Activated CD8-positive, alpha-beta T cell treated with anti-CD3 and anti-CD28 coated beads for 36 hours (primary cell): Measurements from ENCODE around the gene PTRHD1. TPM values are rescaled to one million over a fixed set of nuclear protein-coding genes. Genes with fewer than 3 reads are reported as not detected.

Source experiments
- ATAC-seq: fragments of 200-7000 bp; cut with Tn5 transposase; one replicate; pipeline ENCODE4 v1.10.0; 2021; ENCODE audit warnings: mild to moderate bottlenecking, moderate library complexity
- CTCF ChIA-PET: fragments of 350-600 bp; sonication (Branson Sonifier 250); formaldehyde crosslinking; loops from one replicate; lab custom pipeline; 2021; ENCODE audit warnings: antibody characterized with exemption; lab: Charles Lee
- POLR2A ChIA-PET: fragments of 350-600 bp; sonication (Branson Sonifier 250); formaldehyde crosslinking; loops from one replicate; lab custom pipeline; 2021; ENCODE audit warnings: antibody characterized with exemption; lab: Charles Lee
- DNase-seq: peaks from one replicate; pipeline ENCODE4 v3.0.0-alpha.2; 2020
- H3K27ac Mint-ChIP-seq: one replicate; pipeline ENCODE4 v1.8.0; 2021; ENCODE audit warnings: mild to moderate bottlenecking, mixed read lengths
- H3K27me3 Mint-ChIP-seq: one replicate; pipeline ENCODE4 v1.8.0; 2021; ENCODE audit warnings: mixed read lengths
- H3K36me3 Mint-ChIP-seq: one replicate; pipeline ENCODE4 v1.8.0; 2021; ENCODE audit warnings: low read depth, mixed read lengths
- H3K4me1 Mint-ChIP-seq: one replicate; pipeline ENCODE4 v1.8.0; 2021; ENCODE audit warnings: low read depth, mixed read lengths
- H3K4me3 Mint-ChIP-seq: one replicate; pipeline ENCODE4 v1.8.0; 2021; ENCODE audit warnings: mild to moderate bottlenecking, moderate library complexity, mixed read lengths
- H3K9me3 Mint-ChIP-seq: one replicate; pipeline ENCODE4 v1.8.0; 2021; ENCODE audit warnings: mixed read lengths
- intact Hi-C: fragments of 100-400 bp; cut with micrococcal nuclease; formaldehyde crosslinking; loops from one replicate; pipeline ENCODE4 v1.10.0; 2022
- total RNA-seq, 2 experiments: library from RNA; stranded (reverse); gene quantifications; one replicate each; pipeline ENCODE4 v1.2.3, GENCODE V29; 2021
- TF ChIP-seq, protein P1 (sequence below): fragments of 200-600 bp; IDR thresholded peaks from one replicate; pipeline ENCODE4 v1.8.0; 2022; ENCODE audit warnings: antibody characterized with exemption, mild to moderate bottlenecking

PTRHD1 gene
- total RNA-seq, 2 experiments from 2014 or later = 23.2 to 24.9 TPM

DNA sequence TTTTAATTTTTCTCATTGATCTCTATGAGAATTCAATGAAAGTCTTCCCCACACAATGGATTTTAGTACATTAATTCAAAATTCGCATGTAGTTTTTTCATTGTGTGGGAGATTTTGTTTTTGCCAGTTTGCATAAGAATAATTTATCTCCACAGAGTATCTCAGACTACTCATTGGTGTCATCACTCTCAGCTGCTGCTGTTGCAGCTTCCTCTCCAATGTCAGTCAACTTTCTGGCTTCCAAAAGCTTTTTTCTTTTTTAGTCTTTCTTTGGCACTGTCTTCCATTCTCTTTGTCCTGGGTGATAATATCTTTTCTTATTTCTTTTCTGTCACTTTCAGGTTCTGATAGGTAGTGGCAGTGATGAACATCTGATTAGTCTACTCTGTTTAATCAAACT is 50.5 kb downstream of the PTRHD1 start:
- Mint-ChIP-seq H3K4me3 (no peak overlapping the region), H3K27me3 (no peaks in the 10 kb centered on the region), H3K9me3 (no peaks in the 10 kb centered on the region), H3K36me3 (peaks cover 6% of the 10 kb centered on the region), H3K4me1 (peaks cover 15% of the 10 kb centered on the region), H3K27ac (no peak overlapping the region)
- ATAC-seq (no peak), DNase-seq (no peak)
- ChIA-PET CTCF (no interaction called here), POLR2A (interaction anchor here (0.7 kb wide), 1 partner anchor 27 kb away, joined by 3 read pairs; no protein-coding TSS in a partner anchor)
- TF ChIP-seq, protein P1, sequence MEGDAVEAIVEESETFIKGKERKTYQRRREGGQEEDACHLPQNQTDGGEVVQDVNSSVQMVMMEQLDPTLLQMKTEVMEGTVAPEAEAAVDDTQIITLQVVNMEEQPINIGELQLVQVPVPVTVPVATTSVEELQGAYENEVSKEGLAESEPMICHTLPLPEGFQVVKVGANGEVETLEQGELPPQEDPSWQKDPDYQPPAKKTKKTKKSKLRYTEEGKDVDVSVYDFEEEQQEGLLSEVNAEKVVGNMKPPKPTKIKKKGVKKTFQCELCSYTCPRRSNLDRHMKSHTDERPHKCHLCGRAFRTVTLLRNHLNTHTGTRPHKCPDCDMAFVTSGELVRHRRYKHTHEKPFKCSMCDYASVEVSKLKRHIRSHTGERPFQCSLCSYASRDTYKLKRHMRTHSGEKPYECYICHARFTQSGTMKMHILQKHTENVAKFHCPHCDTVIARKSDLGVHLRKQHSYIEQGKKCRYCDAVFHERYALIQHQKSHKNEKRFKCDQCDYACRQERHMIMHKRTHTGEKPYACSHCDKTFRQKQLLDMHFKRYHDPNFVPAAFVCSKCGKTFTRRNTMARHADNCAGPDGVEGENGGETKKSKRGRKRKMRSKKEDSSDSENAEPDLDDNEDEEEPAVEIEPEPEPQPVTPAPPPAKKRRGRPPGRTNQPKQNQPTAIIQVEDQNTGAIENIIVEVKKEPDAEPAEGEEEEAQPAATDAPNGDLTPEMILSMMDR = no peak
- intact Hi-C loops = no loop called here

DNA sequence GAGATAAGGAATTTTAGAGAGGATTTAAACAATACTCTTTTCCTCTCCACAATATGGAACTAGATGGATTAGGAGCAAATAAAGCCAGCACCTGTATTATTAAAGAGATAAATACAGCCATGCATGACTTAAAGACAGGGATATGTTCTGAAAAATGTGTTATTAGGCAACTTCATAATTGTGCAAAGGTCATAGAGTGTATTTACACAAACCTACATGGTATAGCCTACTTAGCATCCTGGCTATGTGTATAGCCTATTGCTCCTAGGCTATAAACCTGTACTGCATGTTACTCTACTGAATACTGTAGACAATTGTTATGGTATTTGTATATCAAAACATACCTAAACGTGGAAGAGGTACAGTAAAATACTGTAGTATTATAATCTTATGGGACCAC is 53.0 kb downstream of the PTRHD1 start:
- ChIA-PET POLR2A (no interaction called here), CTCF (no interaction called here)
- DNase-seq (no peak), ATAC-seq (no peak)
- Mint-ChIP-seq H3K9me3 (no peaks in the 10 kb centered on the region), H3K4me1 (peaks cover 15% of the 10 kb centered on the region), H3K27me3 (no peaks in the 10 kb centered on the region), H3K4me3 (no peak overlapping the region), H3K36me3 (peaks cover 3% of the 10 kb centered on the region), H3K27ac (no peak overlapping the region)
- intact Hi-C loops = no loop called here
- TF ChIP-seq, protein P1 = no peak

Other genes with a start within 250 kb of the PTRHD1 start
- 10 to 100 TPM; 40.7 to 41.9 TPM for gene CENPO, start within 50 bp of the PTRHD1 start, total RNA-seq
- gene ADCY3, start 126.8 kb upstream of the PTRHD1 start, total RNA-seq = 10 to 100 TPM; 46.3 to 47.9 TPM
- gene DNAJC27, start 178.6 kb upstream of the PTRHD1 start, total RNA-seq = 1 to 10 TPM; 5.2 to 6.6 TPM
- under 1 TPM; 0.16 to 0.23 TPM for gene EFR3B, start 248.7 kb upstream of the PTRHD1 start, total RNA-seq